HCT116 (cell line): ENCODE data around the gene NARF. TPM values are rescaled to one million over a fixed set of nuclear protein-coding genes. Genes with fewer than 3 reads are reported as not detected.

Experiments
- ATAC-seq: fragments of 200-7000 bp; cut with Tn5 transposase; 2 replicates; pipeline ENCODE4 v1.9.1; 2020; ENCODE audit warnings: mild to moderate bottlenecking, moderate library complexity
- BruUV-seq: library from RNA; stranded (reverse); fragments of 400-500 nt; replicated peaks from 2 replicates; lab custom pipeline; 2021; lab: Mats Ljungman, UMichigan
- CTCF ChIA-PET: fragments of 300-600 bp; sonication (Branson Sonifier 250); formaldehyde crosslinking; loops from one replicate; lab custom pipeline; 2021; ENCODE audit warnings: antibody characterized with exemption; lab: Charles Lee
- POLR2A ChIA-PET: fragments of 300-600, 350-600 bp; sonication (Branson Sonifier 250); formaldehyde crosslinking; loops from one replicate; lab custom pipeline; 2021; ENCODE audit warnings: antibody characterized with exemption; lab: Charles Lee
- RAD21 ChIA-PET, 2 experiments: fragments of 300-600 bp; sonication (Branson Sonifier 250); formaldehyde crosslinking; loops; one replicate each; lab custom pipeline; 2023; ENCODE audit warnings: low total read pairs in 2 of 2; ENCODE audit not compliant: uncharacterized antibody in 2 of 2, unreplicated experiment in 2 of 2, low non-redundant PET in 1 of 2; lab: Charles Lee
- DNase-seq: peaks from one replicate; pipeline ENCODE4 v3.0.0-alpha.2; 2010; ENCODE audit warnings: low read depth, low spot score
- H2AFZ ChIP-seq: fragments of 200-600 bp; shearing (Covaris generic), sonication (generic); 2 replicates; pipeline ENCODE4 v1.6.1; 2017; ENCODE audit warnings: low read depth, mixed run types, mixed read lengths, antibody characterized with exemption, low read length; ENCODE audit not compliant: poor library complexity, severe bottlenecking
- H3K27ac ChIP-seq: 2 replicates; pipeline ENCODE4 v1.5.1; 2012; ENCODE audit warnings: low read depth, low read length
- H3K27me3 ChIP-seq: fragments of 200-600 bp; sonication (generic); 2 replicates; pipeline ENCODE4 v1.6.1; 2016; ENCODE audit warnings: mixed run types, low read length, mixed read lengths; ENCODE audit not compliant: insufficient read depth
- H3K36me3 ChIP-seq, 2 experiments: fragments of 200-500 bp in 1 of 2; fragments of 200-600 bp in 1 of 2; sonication (Bioruptor generic) in 1 of 2; sonication (generic) in 1 of 2; 2 replicates each; pipeline versions ENCODE4 v1.5.1 to v1.6.1; 2014 to 2016; ENCODE audit warnings: low read length in 2 of 2, inconsistent platforms in 1 of 2, mixed read lengths in 1 of 2, mixed run types in 1 of 2; ENCODE audit not compliant: insufficient read depth in 2 of 2, control insufficient read depth in 1 of 2
- H3K4me1 ChIP-seq, 2 experiments: fragments of 200-600 bp in 1 of 2; sonication (generic) in 1 of 2; 2 replicates each; pipeline versions ENCODE4 v1.5.1 to v1.6.1; 2012 to 2017; ENCODE audit warnings: low read length in 2 of 2, inconsistent platforms in 1 of 2, mild to moderate bottlenecking in 1 of 2, mixed read lengths in 1 of 2, mixed run types in 1 of 2, moderate library complexity in 1 of 2; ENCODE audit not compliant: insufficient read depth in 2 of 2, control insufficient read depth in 1 of 2
- H3K4me2 ChIP-seq: fragments of 200-600 bp; sonication (generic); 2 replicates; pipeline ENCODE4 v1.6.1; 2017; ENCODE audit warnings: mixed run types, low read length, mixed read lengths
- H3K4me3 ChIP-seq, 2 experiments: fragments of 200-600 bp in 1 of 2; sonication (generic) in 1 of 2; replicated peaks in 1 of 2; 2 replicates each; pipeline ENCODE4 v1.5.1; 2011 to 2016; ENCODE audit warnings: low read length in 2 of 2, control low read depth in 1 of 2, low read depth in 1 of 2, mild to moderate bottlenecking in 1 of 2, mixed read lengths in 1 of 2, mixed run types in 1 of 2
- H3K79me2 ChIP-seq: fragments of 200-600 bp; sonication (generic); 2 replicates; pipeline ENCODE4 v1.6.1; 2017; ENCODE audit warnings: mild to moderate bottlenecking, mixed run types, low read length, moderate library complexity, mixed read lengths; ENCODE audit not compliant: insufficient read depth
- H3K9ac ChIP-seq: fragments of 200-600 bp; sonication (generic); 2 replicates; pipeline ENCODE4 v1.6.1; 2016; ENCODE audit warnings: low read length, mixed read lengths
- H3K9me2 ChIP-seq: fragments of 200-600 bp; sonication (generic), shearing (Covaris generic); 2 replicates; pipeline ENCODE4 v1.6.1; 2017; ENCODE audit warnings: mixed run types, mild to moderate bottlenecking, moderate library complexity; ENCODE audit not compliant: insufficient read depth
- H3K9me3 ChIP-seq, 2 experiments: fragments of 200-500 bp in 1 of 2; fragments of 200-600 bp in 1 of 2; sonication (Bioruptor generic) in 1 of 2; sonication (generic) in 1 of 2; 2 replicates each; pipeline ENCODE4 v1.6.1; 2014 to 2017; ENCODE audit warnings: low read length in 2 of 2, mixed read lengths in 2 of 2, inconsistent platforms in 1 of 2, low read depth in 1 of 2, mild to moderate bottlenecking in 1 of 2, mixed run types in 1 of 2, moderate library complexity in 1 of 2; ENCODE audit not compliant: control insufficient read depth in 1 of 2, insufficient read depth in 1 of 2
- H4K20me1 ChIP-seq: fragments of 200-600 bp; sonication (generic), shearing (Covaris generic); 2 replicates; pipeline ENCODE4 v1.6.1; 2017; ENCODE audit warnings: mixed run types, mild to moderate bottlenecking, moderate library complexity; ENCODE audit not compliant: insufficient read depth
- MAX ChIP-seq: IDR thresholded peaks from 2 replicates; pipeline ENCODE4 v1.6.1; 2012
- POLR2AphosphoS5 ChIP-seq: IDR thresholded peaks from 2 replicates; pipeline ENCODE4 v1.6.1; 2011; ENCODE audit warnings: mild to moderate bottlenecking, low read depth, low read length, moderate library complexity
- RAD21 ChIP-seq: IDR thresholded peaks from 2 replicates; pipeline ENCODE4 v1.6.1; 2012; ENCODE audit warnings: low read depth, mild to moderate bottlenecking
- REST ChIP-seq: IDR thresholded peaks from 2 replicates; pipeline ENCODE4 v1.6.1; 2012; ENCODE audit warnings: low read depth
- SIN3A ChIP-seq: IDR thresholded peaks from 2 replicates; pipeline ENCODE4 v1.6.1; 2012; ENCODE audit warnings: low read depth
- SP1 ChIP-seq: IDR thresholded peaks from 2 replicates; pipeline ENCODE4 v1.6.1; 2012; ENCODE audit warnings: low read depth
- SRF ChIP-seq: IDR thresholded peaks from 2 replicates; pipeline ENCODE4 v1.6.1; 2012; ENCODE audit warnings: low read depth
- ZBTB33 ChIP-seq: IDR thresholded peaks from 2 replicates; pipeline ENCODE4 v1.6.1; 2011; ENCODE audit warnings: mild to moderate bottlenecking, low read length, moderate library complexity; ENCODE audit not compliant: insufficient replicate concordance; ENCODE audit errors: extremely low read depth
- ZFX ChIP-seq: fragments of 450-650 bp; IDR thresholded peaks from 2 replicates; pipeline ENCODE4 v1.6.1; 2017
- ZNF274 ChIP-seq: fragments of 200-500 bp; sonication (Bioruptor generic); IDR thresholded peaks from 2 replicates; pipeline ENCODE4 v1.6.1; 2014; ENCODE audit warnings: mild to moderate bottlenecking, low read depth, low read length, inconsistent platforms
- intact Hi-C: fragments of 100-400 bp; cut with micrococcal nuclease; formaldehyde crosslinking; loops from 2 replicates; pipeline ENCODE4 v1.10.0; 2022
- total RNA-seq: library from RNA; stranded (reverse); gene quantifications from one replicate; pipeline ENCODE4 v1.2.1, GENCODE V29; 2021; ENCODE audit not compliant: unreplicated experiment

NARF gene
- total RNA-seq, 1 experiment from 2014 or later = 91.8 TPM

GRCh38 chr17:82429824-82430223 lies 28.7 kb upstream of the NARF start:
- POLR2A ChIA-PET = no interaction called here
- H3K4me2 ChIP-seq = no peak overlapping the region
- H2AFZ ChIP-seq = no peak overlapping the region
- H3K9me3 ChIP-seq = no peaks in the 10 kb centered on the region
- TF ChIP-seq ZBTB33 (no peak), SRF (no peak), REST (no peak), SP1 (no peak), ZNF274 (no peak), POLR2AphosphoS5 (no peak), SIN3A (no peak), RAD21 (no peak), MAX (no peak), ZFX (no peak)
- TF ChIP-seq, all 23 proteins: peak for 0
- Histone ChIP-seq H3K27me3 (no peaks in the 10 kb centered on the region), H3K9me2 (no peaks in the 10 kb centered on the region), H4K20me1 (no peaks in the 10 kb centered on the region), H3K27ac (no peak overlapping the region), H3K36me3 (0 out of 4 replicates have a peak, but pooled peaks cover 0 to 2% of the 10 kb centered on the region in 2 experiments), H3K9ac (no peak overlapping the region), H3K4me3 (no peak overlapping the region), H3K79me2 (no peaks in the 10 kb centered on the region), H3K4me1 (no peaks in the 10 kb centered on the region)
- DNase-seq = no peak
- BruUV-seq = no TSS peak
- ChIA-PET CTCF (no interaction called here), RAD21 (no interaction called here)
- intact Hi-C loops = no loop called here
- ATAC-seq = no peak
